Keratinocyte (primary cell): ENCODE results near the gene TMEM150B. TPM values are rescaled to one million over a fixed set of nuclear protein-coding genes. Genes with fewer than 3 reads are reported as not detected.

Experiments used
- DNase-seq: peaks from one replicate; pipeline ENCODE4 v3.0.0-alpha.2; 2011; ENCODE audit warnings: low read depth, missing footprints, low spot score
- FAIRE-seq: peaks from 2 replicates; lab custom pipeline; 2011; peaks lifted over from hg19 to GRCh38; lab: Jason Lieb, UNC
- H2AFZ ChIP-seq: 2 replicates; pipeline ENCODE4 v1.6.0; 2012; ENCODE audit warnings: low read length, control low read depth, inconsistent platforms; ENCODE audit not compliant: control insufficient read depth
- H3K27ac ChIP-seq: 2 replicates; pipeline ENCODE4 v1.5.1; 2011; ENCODE audit warnings: low read length; ENCODE audit not compliant: control insufficient read depth, insufficient read depth
- H3K27me3 ChIP-seq: 3 replicates; pipeline ENCODE4 v1.6.0; 2011; ENCODE audit warnings: low read length; ENCODE audit not compliant: control insufficient read depth, insufficient read depth; ENCODE audit errors: extremely low read depth
- H3K36me3 ChIP-seq, 2 experiments: 2 replicates in 1 of 2; 3 replicates in 1 of 2; pipeline ENCODE4 v1.5.1; 2011; ENCODE audit warnings: low read length in 2 of 2, mild to moderate bottlenecking in 1 of 2; ENCODE audit not compliant: control insufficient read depth in 2 of 2, insufficient read depth in 2 of 2; ENCODE audit errors: extremely low read depth in 1 of 2
- H3K4me1 ChIP-seq: 3 replicates; pipeline ENCODE4 v1.5.1; 2011; ENCODE audit warnings: low read length; ENCODE audit not compliant: control insufficient read depth, insufficient read depth; ENCODE audit errors: extremely low read depth
- H3K4me2 ChIP-seq: 3 replicates; pipeline ENCODE4 v1.6.0; 2011; ENCODE audit warnings: low read depth, low read length; ENCODE audit not compliant: control insufficient read depth, insufficient read depth; ENCODE audit errors: extremely low read depth
- H3K4me3 ChIP-seq, 3 experiments: fragments of 200-600 bp in 1 of 3; sonication (generic) in 1 of 3; 2 replicates in 2 of 3; 3 replicates in 1 of 3; pipeline ENCODE4 v1.5.1; 2011 to 2016; ENCODE audit warnings: low read length in 3 of 3, mild to moderate bottlenecking in 3 of 3, control low read depth in 2 of 3, inconsistent platforms in 1 of 3, low read depth in 1 of 3, mixed read lengths in 1 of 3, mixed run types in 1 of 3, moderate library complexity in 1 of 3; ENCODE audit not compliant: control insufficient read depth in 2 of 3, insufficient read depth in 2 of 3; ENCODE audit errors: extremely low read depth in 1 of 3
- H3K79me2 ChIP-seq: 2 replicates; pipeline ENCODE4 v1.6.0; 2012; ENCODE audit warnings: low read length; ENCODE audit not compliant: control insufficient read depth, insufficient read depth
- H3K9ac ChIP-seq: 3 replicates; pipeline ENCODE4 v1.6.0; 2011; ENCODE audit warnings: low read length; ENCODE audit not compliant: control insufficient read depth, insufficient read depth; ENCODE audit errors: extremely low read depth
- H3K9me1 ChIP-seq: 3 replicates; pipeline ENCODE4 v1.6.0; 2011; ENCODE audit warnings: low read length; ENCODE audit not compliant: control insufficient read depth, insufficient read depth; ENCODE audit errors: extremely low read depth
- H3K9me3 ChIP-seq: 2 replicates; pipeline ENCODE4 v1.5.1; 2012; ENCODE audit warnings: low read depth, low read length; ENCODE audit not compliant: control insufficient read depth
- H4K20me1 ChIP-seq: 3 replicates; pipeline ENCODE4 v1.6.0; 2011; ENCODE audit warnings: low read length; ENCODE audit not compliant: control insufficient read depth, insufficient read depth; ENCODE audit errors: extremely low read depth
- EZH2 ChIP-seq: IDR thresholded peaks from one replicate; pipeline ENCODE4 v1.6.1; 2012; ENCODE audit warnings: inconsistent platforms, mild to moderate bottlenecking, low read length, moderate library complexity
- dilution Hi-C: fragments of 300-500 bp; cut with MboI; formaldehyde crosslinking; loops from one replicate; pipeline ENCODE4 v1.7.0; 2020; ENCODE audit warnings: low sequenced_read_pairs; ENCODE audit not compliant: extremely low pct_ligation_motif_present
- polyA plus RNA-seq, 5 experiments: library from polyadenylated mRNA; depleted of rRNA in 3 of 5; stranded (reverse) in 3 of 5; stranded (forward) in 1 of 5; unstranded in 1 of 5; fragments of >200 nt; gene quantifications; 1 replicate in 1 of 5; 2 replicates in 3 of 5; 3 replicates in 1 of 5; pipeline versions ENCODE4 v1.2.1 to v1.2.3, GENCODE V29; 2011 to 2012; ENCODE audit warnings: missing spikeins in 2 of 5, low read depth in 1 of 5, low replicate concordance in 1 of 5
- TF ChIP-seq, protein P1 (sequence below), 3 experiments: IDR thresholded peaks in 1 of 3; conservative IDR thresholded peaks in 1 of 3; optimal IDR thresholded peaks in 1 of 3; 2 replicates in 2 of 3; 3 replicates in 1 of 3; pipeline versions ENCODE3 to v1.5.1; 2011; ENCODE audit warnings: low read length in 3 of 3, mild to moderate bottlenecking in 3 of 3, moderate library complexity in 2 of 3, control low read depth in 1 of 3, inconsistent platforms in 1 of 3; ENCODE audit not compliant: insufficient read depth in 2 of 3; ENCODE audit errors: extremely low read depth in 1 of 3

The TMEM150B gene
- polyA plus RNA-seq, 1 donor (not counting 4 experiments of a cell fraction or from before 2014, with no cell fraction given): not detected

DNA sequence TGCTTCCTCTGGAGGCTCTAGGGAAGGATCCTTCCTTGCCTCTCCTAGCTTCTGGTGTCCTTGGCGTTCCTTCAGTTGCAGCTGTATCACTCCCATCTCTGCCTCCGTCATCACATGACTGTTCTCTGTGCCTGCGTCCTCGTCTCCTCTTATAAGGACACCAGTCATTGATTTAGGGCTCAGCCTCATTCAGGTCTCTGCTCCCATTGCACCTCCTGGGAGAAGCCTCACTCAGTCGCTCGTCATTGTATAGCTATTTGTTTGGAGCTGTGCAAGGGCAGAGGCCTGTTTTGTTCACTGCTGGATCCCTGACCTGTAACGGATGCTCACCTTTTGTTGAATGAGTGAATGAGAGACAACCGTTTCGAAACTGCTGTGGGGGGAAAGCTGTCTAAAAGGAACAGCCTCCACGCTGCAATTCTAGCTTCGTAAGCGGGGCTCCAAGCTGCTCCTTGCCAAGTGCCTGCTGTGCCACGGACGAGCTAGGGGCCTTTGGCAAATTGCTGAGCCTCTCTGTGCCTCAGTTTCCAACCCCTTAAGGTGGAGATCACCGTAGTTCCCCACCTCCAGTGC is 24.2 kb downstream of the TMEM150B start:
- Histone ChIP-seq H3K79me2 (no peaks in the 10 kb centered on the region), H3K4me1 (peaks cover 2% of the 10 kb centered on the region), H3K9ac (no peak overlapping the region), H3K27ac (no peak overlapping the region), H3K36me3 (no peaks in the 10 kb centered on the region), H2AFZ (peak overlapping the region; percentile 96), H4K20me1 (no peaks in the 10 kb centered on the region), H3K9me1 (no peaks in the 10 kb centered on the region), H3K4me2 (no peak overlapping the region), H3K4me3 (no peak overlapping the region), H3K27me3 (no peaks in the 10 kb centered on the region), H3K9me3 (no peaks in the 10 kb centered on the region)
- no peak for TF ChIP-seq EZH2
- FAIRE-seq (no peak), DNase-seq (no peak)
- dilution Hi-C loops: no loop called here

DNA sequence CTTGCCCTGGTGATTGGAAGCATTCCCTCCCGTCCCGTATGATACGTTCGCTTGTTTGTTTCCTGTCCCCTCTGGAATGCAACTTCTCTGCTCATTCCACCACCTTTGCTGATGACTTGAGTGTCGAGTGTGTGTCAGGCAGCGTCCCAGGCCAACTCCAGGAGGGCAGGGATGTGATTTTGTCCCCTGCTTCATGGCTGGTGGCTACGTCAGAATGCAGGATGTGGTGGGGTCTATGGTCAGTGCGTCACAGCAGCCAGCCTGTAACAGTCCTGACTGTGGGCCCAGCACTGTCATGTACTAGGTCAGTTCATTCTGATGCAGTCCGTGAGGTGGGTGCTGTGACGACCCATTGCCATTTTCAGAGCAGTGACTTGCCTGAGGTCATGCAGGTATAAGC is 25.1 kb downstream of the TMEM150B start:
- Histone ChIP-seq H3K27me3 (no peaks in the 10 kb centered on the region), H3K9me3 (no peaks in the 10 kb centered on the region), H3K36me3 (no peaks in the 10 kb centered on the region), H4K20me1 (no peaks in the 10 kb centered on the region), H3K4me3 (no peak overlapping the region), H2AFZ (no peak overlapping the region), H3K9me1 (no peaks in the 10 kb centered on the region), H3K9ac (no peak overlapping the region), H3K79me2 (no peaks in the 10 kb centered on the region), H3K4me1 (peaks cover 2% of the 10 kb centered on the region), H3K4me2 (no peak overlapping the region), H3K27ac (no peak overlapping the region)
- DNase-seq: no peak
- dilution Hi-C loops: no loop called here
- FAIRE-seq: no peak
- no peak for TF ChIP-seq EZH2
- TF ChIP-seq, protein P1, sequence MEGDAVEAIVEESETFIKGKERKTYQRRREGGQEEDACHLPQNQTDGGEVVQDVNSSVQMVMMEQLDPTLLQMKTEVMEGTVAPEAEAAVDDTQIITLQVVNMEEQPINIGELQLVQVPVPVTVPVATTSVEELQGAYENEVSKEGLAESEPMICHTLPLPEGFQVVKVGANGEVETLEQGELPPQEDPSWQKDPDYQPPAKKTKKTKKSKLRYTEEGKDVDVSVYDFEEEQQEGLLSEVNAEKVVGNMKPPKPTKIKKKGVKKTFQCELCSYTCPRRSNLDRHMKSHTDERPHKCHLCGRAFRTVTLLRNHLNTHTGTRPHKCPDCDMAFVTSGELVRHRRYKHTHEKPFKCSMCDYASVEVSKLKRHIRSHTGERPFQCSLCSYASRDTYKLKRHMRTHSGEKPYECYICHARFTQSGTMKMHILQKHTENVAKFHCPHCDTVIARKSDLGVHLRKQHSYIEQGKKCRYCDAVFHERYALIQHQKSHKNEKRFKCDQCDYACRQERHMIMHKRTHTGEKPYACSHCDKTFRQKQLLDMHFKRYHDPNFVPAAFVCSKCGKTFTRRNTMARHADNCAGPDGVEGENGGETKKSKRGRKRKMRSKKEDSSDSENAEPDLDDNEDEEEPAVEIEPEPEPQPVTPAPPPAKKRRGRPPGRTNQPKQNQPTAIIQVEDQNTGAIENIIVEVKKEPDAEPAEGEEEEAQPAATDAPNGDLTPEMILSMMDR (optimal IDR thresholded peaks at IDR 0.05 in 1 of 3, IDR thresholded peaks at IDR 0.05 in 1 of 3, conservative IDR thresholded peaks at IDR 0.05 in 1 of 3; ENCODE audit: extremely low read depth in 1 of 3, insufficient read depth in 2 of 3, low read length in 3 of 3): no peak

DNA sequence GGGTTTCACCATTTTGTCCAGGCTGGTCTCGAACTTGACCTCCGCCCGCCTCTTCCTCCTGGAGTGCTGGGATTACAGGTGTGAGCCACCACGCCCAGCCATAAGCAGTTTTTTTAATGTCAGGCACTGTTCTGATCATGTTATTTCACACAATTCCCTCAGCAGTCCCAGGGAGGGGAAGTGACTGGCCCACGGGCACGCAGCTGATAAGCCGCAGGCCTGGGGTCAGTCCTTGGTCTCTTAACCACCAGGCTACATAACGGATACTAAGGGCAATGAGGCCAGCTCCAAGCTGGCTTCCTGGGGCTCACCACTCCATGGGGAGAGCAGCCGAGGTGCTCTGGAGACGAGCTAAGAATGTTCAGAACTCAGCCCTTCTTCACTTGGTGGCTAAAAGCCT is 27.9 kb downstream of the TMEM150B start:
- no peaks in the 10 kb centered on the region for H3K27me3 ChIP-seq
- TF ChIP-seq, protein P1 (optimal IDR thresholded peaks at IDR 0.05 in 1 of 3, IDR thresholded peaks at IDR 0.05 in 1 of 3, conservative IDR thresholded peaks at IDR 0.05 in 1 of 3; ENCODE audit: extremely low read depth in 1 of 3, insufficient read depth in 2 of 3, low read length in 3 of 3): no peak
- TF ChIP-seq EZH2: no peak
- H4K20me1 ChIP-seq: no peaks in the 10 kb centered on the region
- no peak for FAIRE-seq
- dilution Hi-C loops: no loop called here
- H3K4me2 ChIP-seq: no peak overlapping the region
- no peaks in the 10 kb centered on the region for H3K9me1 ChIP-seq
- DNase-seq: no peak
- H3K4me1 ChIP-seq: peaks cover 2% of the 10 kb centered on the region
- H3K9ac ChIP-seq: no peak overlapping the region
- H3K4me3 ChIP-seq: no peak overlapping the region
- no peaks in the 10 kb centered on the region for H3K36me3 ChIP-seq
- H2AFZ ChIP-seq: no peak overlapping the region
- no peaks in the 10 kb centered on the region for H3K79me2 ChIP-seq
- no peaks in the 10 kb centered on the region for H3K9me3 ChIP-seq
- no peak overlapping the region for H3K27ac ChIP-seq
